Measurements from ENCODE around the gene MOB1B. TPM values are rescaled to one million over a fixed set of nuclear protein-coding genes. Genes with fewer than 3 reads are reported as not detected.

Gene MOB1B
- total RNA-seq, 1 experiment from 2014 or later = 33.2 TPM

GRCh38 chr4:71009890-71010588 lies 107.9 kb downstream of the MOB1B start:
- CTCF ChIA-PET = interaction anchor here (0.6 to 2.3 kb wide), 20 partner anchors 9 to 897 kb away, joined by 3 to 44 read pairs (median 6); partner anchors contain the start of genes DCK and MOB1B
- peaks cover 48% of the 10 kb centered on the region for H3K79me2 ChIP-seq (ENCODE audit: insufficient read depth, low read length)
- RAD21 ChIA-PET (ENCODE audit: low non-redundant PET in 1 of 2, low total read pairs in 2 of 2, uncharacterized antibody in 2 of 2, unreplicated experiment in 2 of 2) = interaction anchor here in 1 of 2 experiments (0.6 kb wide), 2 partner anchors 13 to 17 kb away, joined by 3 to 4 read pairs; no protein-coding TSS in a partner anchor
- no peak overlapping the region for H3K9ac ChIP-seq (ENCODE audit: low read length)
- DNase-seq (ENCODE audit: low read depth, low spot score) (peak; percentile 39), ATAC-seq (peak; percentile 63; the same call in 1 of the 2 replicates)
- H3K4me2 ChIP-seq (ENCODE audit: low read length) = no peak overlapping the region
- peaks cover 0 to 6% of the 10 kb centered on the region in 2 experiments; a peak in 2 of 4 replicates for H3K4me1 ChIP-seq (ENCODE audit: control insufficient read depth in 1 of 2, insufficient read depth in 2 of 2, low read length in 2 of 2)
- intact Hi-C loops (cut with micrococcal nuclease) = loop anchor here (1.0 to 10.0 kb wide), 2 partner anchors 358 to 405 kb away; no protein-coding TSS in a partner anchor
- H4K20me1 ChIP-seq (ENCODE audit: insufficient read depth) = 0 out of 2 replicates have a peak, but pooled peaks cover 3% of the 10 kb centered on the region
- H3K9me2 ChIP-seq (ENCODE audit: insufficient read depth) = no peaks in the 10 kb centered on the region
- no peak overlapping the region for H3K27ac ChIP-seq (ENCODE audit: low read depth, low read length)
- POLR2A ChIA-PET = interaction anchor here (0.6 to 1.3 kb wide), 3 partner anchors 17 to 172 kb away, joined by 3 to 8 read pairs (median 3); partner anchors contain the start of gene DCK
- H3K27me3 ChIP-seq (ENCODE audit: insufficient read depth, low read length) = no peaks in the 10 kb centered on the region
- no peak overlapping the region for H2AFZ ChIP-seq (ENCODE audit: low read depth, low read length, poor library complexity, severe bottlenecking)
- H3K9me3 ChIP-seq (ENCODE audit: control insufficient read depth in 1 of 2, insufficient read depth in 1 of 2, low read depth in 1 of 2, low read length in 2 of 2) = no peaks in the 10 kb centered on the region
- H3K4me3 ChIP-seq (replicated peaks in 1 of 2; ENCODE audit: low read depth in 1 of 2, low read length in 2 of 2) = no peak overlapping the region
- TF ChIP-seq CBX3 (IDR thresholded peaks at IDR 0.05; ENCODE audit: low read depth) (no peak), ZNF274 (IDR thresholded peaks at IDR 0.05; ENCODE audit: low read depth, low read length) (no peak), FOSL1 (IDR thresholded peaks at IDR 0.05; ENCODE audit: low read depth) (no peak), EZH2phosphoT487 (IDR thresholded peaks at IDR 0.05; ENCODE audit: borderline replicate concordance) (no peak), ELF1 (IDR thresholded peaks at IDR 0.05; ENCODE audit: borderline replicate concordance, low read depth) (no peak), ZBTB33 (IDR thresholded peaks at IDR 0.05; ENCODE audit: extremely low read depth, insufficient replicate concordance, low read length) (no peak), CTCF (IDR thresholded peaks at IDR 0.05 in 2 of 3, conservative IDR thresholded peaks at IDR 0.05 in 1 of 3; ENCODE audit: borderline replicate concordance in 1 of 3, insufficient read depth in 1 of 3, low read depth in 2 of 3, low read length in 2 of 3) (peak; percentile 46 to 90 (median 52); a peak in 5 of 6 replicates), SRF (IDR thresholded peaks at IDR 0.05; ENCODE audit: low read depth) (0 out of 2 replicates have a peak, but pooled peaks have one; percentile 25), RAD21 (IDR thresholded peaks at IDR 0.05; ENCODE audit: low read depth) (peak; percentile 50), JUND (IDR thresholded peaks at IDR 0.05) (no peak), EZH2 (IDR thresholded peaks at IDR 0.05) (no peak)
- no TSS peak for BruUV-seq (replicated peaks)
- H3K36me3 ChIP-seq (ENCODE audit: control insufficient read depth in 1 of 2, insufficient read depth in 2 of 2, low read length in 2 of 2) = no peaks in the 10 kb centered on the region

Measured in HCT116 (cell line).